Heart left ventricle (tissue), 16 donors: ENCODE measurements around the gene TPTE2. TPM values are rescaled to one million over a fixed set of nuclear protein-coding genes. Genes with fewer than 3 reads are reported as not detected.

Experiments
- ATAC-seq, 4 donors: fragments of 200-7000 bp; cut with Tn5 transposase; one replicate each; pipeline ENCODE4 v1.9.1; 2020 to 2022; ENCODE audit warnings: moderate library complexity in 4 of 4, mild to moderate bottlenecking in 3 of 4, moderate number of reproducible peaks in 1 of 4
- DNase-seq, 5 donors: peaks; one replicate each; pipeline ENCODE4 v3.0.0-alpha.2; 2020
- H3K27ac ChIP-seq, 12 donors: fragments of 200-600 bp; sonication (generic) in 4 of 12; one replicate each; pipeline versions ENCODE4 v1.5.0 to v1.8.0; 2016 to 2022; ENCODE audit warnings: mild to moderate bottlenecking in 2 of 12
- H3K27me3 ChIP-seq, 9 donors: fragments of 200-600 bp; sonication (generic) in 2 of 9; one replicate each; pipeline versions ENCODE4 v1.5.1 to v1.8.0; 2016 to 2022; ENCODE audit warnings: mild to moderate bottlenecking in 3 of 9
- H3K36me3 ChIP-seq, 9 donors: fragments of 200-600 bp; sonication (generic) in 2 of 9; one replicate each; pipeline versions ENCODE4 v1.5.0 to v1.8.0; 2018 to 2022; ENCODE audit warnings: mild to moderate bottlenecking in 2 of 9
- H3K4me1 ChIP-seq, 12 donors: fragments of 200-600 bp; sonication (generic) in 4 of 12; one replicate each; pipeline versions ENCODE4 v1.5.0 to v1.8.0; 2016 to 2022; ENCODE audit warnings: mild to moderate bottlenecking in 3 of 12
- H3K4me3 ChIP-seq, 12 donors: fragments of 200-600 bp; sonication (generic) in 4 of 12; one replicate each; pipeline versions ENCODE4 v1.5.0 to v1.8.0; 2017 to 2022; ENCODE audit warnings: mild to moderate bottlenecking in 9 of 12, moderate library complexity in 4 of 12
- H3K9me3 ChIP-seq, 12 donors: fragments of 200-600 bp; sonication (generic) in 4 of 12; one replicate each; pipeline versions ENCODE4 v1.5.0 to v1.8.0; 2016 to 2022; ENCODE audit warnings: mild to moderate bottlenecking in 1 of 12
- POLR2A ChIP-seq, 2 donors: fragments of 450-650 bp; IDR thresholded peaks; one replicate each; pipeline ENCODE4 v1.6.1; 2017; ENCODE audit warnings: antibody characterized with exemption in 2 of 2, mild to moderate bottlenecking in 2 of 2, moderate library complexity in 2 of 2
- WGBS, 4 donors: extraction: QIAGEN DNeasy Blood & Tissue Kit in 2 of 4; methylation state at CpG; one replicate each; pipeline versions ENCODE4 v1.1.5 to v1.1.7; 2013 to 2018; 5-methylcytosine and 5-hydroxymethylcytosine counted together
- intact Hi-C, 10 donors: fragments of 100-400 bp; cut with DNase I; formaldehyde crosslinking; loops; one replicate each; pipeline versions ENCODE4 v1.11.1 to v1.14.2; 2022
- polyA plus RNA-seq, 2 donors: library from polyadenylated mRNA; stranded (reverse); fragments of 200-250 nt; gene quantifications; one replicate each; pipeline ENCODE4 v1.2.3, GENCODE V29; 2013
- total RNA-seq, 9 donors: library from RNA; depleted of rRNA in 2 of 9; stranded (reverse); fragments of >200 nt in 2 of 9; fragmentation: NEBNext Ultra II Directional in 3 of 9; extraction: Animal tissue kit (Norgen Biotek cat#: 25700) in 3 of 9; gene quantifications; one replicate each; pipeline versions ENCODE4 v1.1.0 to v1.2.4, GENCODE V29; 2016 to 2023
- TF ChIP-seq, protein P1 (sequence below), 12 donors: fragments of 200-600 bp; sonication (generic) in 4 of 12; IDR thresholded peaks; one replicate each; pipeline versions ENCODE4 v1.5.0 to v1.8.0; 2018 to 2022; ENCODE audit warnings: antibody characterized with exemption in 12 of 12, mild to moderate bottlenecking in 5 of 12
- donor health status: ischemic (EF 13 %, LVEDD 7.1; RV severe dilation, severe dysfunction).
- donor health status: healthy with polysubstance abuse.
- donor health status: DM: no; HTN: yes; CAD: no.
- donor health status: DM: no; HTN: no; CAD: no.
- donor health status: ischemic (EF 25% LVEDD 6.9; RV normal size, moderate dysfunction).
- donor health status: ischemic (EF 25% LVEDD 5.7; RV mildly dilated, moderate dysfunction).
- donor health status: healthy.
- donor health status: DM: yes; HTN: yes; CAD: no.
- donor health status: ischemic (EF 35%, LVEDD 5.7; RV mildly dilated, moderate dysfunction).
- donor health status: nonischemic (EF 11% LVEDD 7.7; RV severe dilation, severe dysfunction).
- donor health status: DM: yes; HTN: yes; CAD: no.
- donor health status: PGD.
- donor health status: ischemic (EF 29% LVEDD 5.4; RV normal size, mild dysfunction).
- donor health status: nonischemic (EF 23%, LVEDD 6.1; RV moderate dilation, normal function).

TPTE2 gene
- total and polyA plus RNA-seq, 11 donors: not detected

DNA sequence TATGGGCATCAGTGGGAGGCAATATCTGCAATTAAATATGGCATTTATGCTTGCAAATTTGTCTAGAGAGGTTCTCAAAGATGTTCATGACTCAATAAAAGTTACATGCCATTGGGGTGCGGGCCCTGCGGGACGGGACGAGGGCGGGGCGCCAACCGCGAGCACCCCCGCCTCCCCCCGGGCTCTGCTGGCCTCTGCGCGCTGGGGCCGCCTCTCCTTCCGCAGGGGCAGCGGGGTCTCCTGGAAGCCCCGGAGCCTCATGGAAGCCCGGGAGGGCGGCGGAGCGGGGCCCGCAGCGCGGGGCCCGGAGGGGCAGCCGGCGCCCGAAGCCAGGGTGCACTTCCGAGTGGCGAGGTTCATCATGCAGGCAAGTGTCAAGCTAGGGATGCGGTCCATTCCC, 179.2 kb downstream of the TPTE2 start:
- no peak overlapping the region for H3K27ac ChIP-seq
- no peak for DNase-seq
- peaks cover 0 to 10% (median 0%) of the 10 kb centered on the region in 9 donors for H3K27me3 ChIP-seq
- WGBS, 4 donors: 65 to 79% (median 67%) methylated on average over 12 to 30 of the region's 30 CpGs
- no peaks in the 10 kb centered on the region for H3K36me3 ChIP-seq
- intact Hi-C loops: no loop called here
- ATAC-seq: no peak
- H3K4me1 ChIP-seq: no peaks in the 10 kb centered on the region
- H3K4me3 ChIP-seq: no peak overlapping the region
- no peaks in the 10 kb centered on the region for H3K9me3 ChIP-seq
- TF ChIP-seq, protein P1, sequence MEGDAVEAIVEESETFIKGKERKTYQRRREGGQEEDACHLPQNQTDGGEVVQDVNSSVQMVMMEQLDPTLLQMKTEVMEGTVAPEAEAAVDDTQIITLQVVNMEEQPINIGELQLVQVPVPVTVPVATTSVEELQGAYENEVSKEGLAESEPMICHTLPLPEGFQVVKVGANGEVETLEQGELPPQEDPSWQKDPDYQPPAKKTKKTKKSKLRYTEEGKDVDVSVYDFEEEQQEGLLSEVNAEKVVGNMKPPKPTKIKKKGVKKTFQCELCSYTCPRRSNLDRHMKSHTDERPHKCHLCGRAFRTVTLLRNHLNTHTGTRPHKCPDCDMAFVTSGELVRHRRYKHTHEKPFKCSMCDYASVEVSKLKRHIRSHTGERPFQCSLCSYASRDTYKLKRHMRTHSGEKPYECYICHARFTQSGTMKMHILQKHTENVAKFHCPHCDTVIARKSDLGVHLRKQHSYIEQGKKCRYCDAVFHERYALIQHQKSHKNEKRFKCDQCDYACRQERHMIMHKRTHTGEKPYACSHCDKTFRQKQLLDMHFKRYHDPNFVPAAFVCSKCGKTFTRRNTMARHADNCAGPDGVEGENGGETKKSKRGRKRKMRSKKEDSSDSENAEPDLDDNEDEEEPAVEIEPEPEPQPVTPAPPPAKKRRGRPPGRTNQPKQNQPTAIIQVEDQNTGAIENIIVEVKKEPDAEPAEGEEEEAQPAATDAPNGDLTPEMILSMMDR (IDR thresholded peaks at IDR 0.05): no peak
- TF ChIP-seq POLR2A (IDR thresholded peaks at IDR 0.05): no peak

Other genes with a start within 250 kb of the TPTE2 start
- 10 to 100 TPM; 15.2 to 39.3 (median 26.1) TPM for gene MPHOSPH8, start 72.1 kb upstream of the TPTE2 start, total RNA-seq
- gene MPHOSPH8, start 72.1 kb upstream of the TPTE2 start, polyA plus RNA-seq: 10 to 100 TPM; 22.6 to 37.6 TPM
- gene PSPC1, start 221.4 kb upstream of the TPTE2 start, total RNA-seq: 10 to 100 TPM; 21.4 to 31.5 (median 26.3) TPM
- gene PSPC1, start 221.4 kb upstream of the TPTE2 start, polyA plus RNA-seq: 10 to 100 TPM; 18.8 to 21.0 TPM